Endothelial cell of umbilical vein (primary cell): ENCODE results near the gene ITPR2. TPM values are rescaled to one million over a fixed set of nuclear protein-coding genes. Genes with fewer than 3 reads are reported as not detected.

Experiments
- BruUV-seq: library from RNA; stranded (reverse); fragments of 400-500 nt; replicated peaks from 2 replicates; lab custom pipeline; 2021; lab: Mats Ljungman, UMichigan
- CTCF ChIA-PET: fragments of 300-600, 350-600 bp; sonication (Branson Sonifier 250); formaldehyde crosslinking; loops from one replicate; lab custom pipeline; 2021; ENCODE audit warnings: antibody characterized with exemption, inconsistent platforms; lab: Charles Lee
- POLR2A ChIA-PET: fragments of 300-600, 350-600 bp; sonication (Branson Sonifier 250); formaldehyde crosslinking; loops from one replicate; lab custom pipeline; 2021; ENCODE audit warnings: antibody characterized with exemption, inconsistent platforms; lab: Charles Lee
- DNase-seq: peaks from one replicate; pipeline ENCODE4 v3.0.0-alpha.2; 2011; ENCODE audit warnings: low read depth, low spot score
- FAIRE-seq: peaks from 2 replicates; lab custom pipeline; 2011; peaks lifted over from hg19 to GRCh38; lab: Jason Lieb, UNC
- H2AFZ ChIP-seq: 2 replicates; pipeline ENCODE4 v1.6.0; 2012; ENCODE audit warnings: low read depth, low read length, control low read depth, inconsistent platforms
- H3K27ac ChIP-seq: 2 replicates; pipeline ENCODE4 v1.5.1; 2011; ENCODE audit warnings: low read depth, mild to moderate bottlenecking, control low read depth, low read length, moderate library complexity; ENCODE audit not compliant: insufficient read depth
- H3K27me3 ChIP-seq, 2 experiments: 2 replicates each; pipeline versions ENCODE4 v1.6.0 to v1.6.1; 2011; ENCODE audit warnings: low read length in 2 of 2, mixed read lengths in 1 of 2; ENCODE audit not compliant: control insufficient read depth in 2 of 2, insufficient read depth in 2 of 2
- H3K36me3 ChIP-seq, 2 experiments: 2 replicates in 1 of 2; 3 replicates in 1 of 2; pipeline ENCODE4 v1.5.1; 2011; ENCODE audit warnings: low read length in 2 of 2, mild to moderate bottlenecking in 1 of 2, moderate library complexity in 1 of 2; ENCODE audit not compliant: control insufficient read depth in 2 of 2, insufficient read depth in 2 of 2; ENCODE audit errors: extremely low read depth in 1 of 2
- H3K4me1 ChIP-seq: 3 replicates; pipeline ENCODE4 v1.5.1; 2011; ENCODE audit warnings: mild to moderate bottlenecking, low read length; ENCODE audit not compliant: control insufficient read depth, insufficient read depth; ENCODE audit errors: extremely low read depth
- H3K4me2 ChIP-seq: 2 replicates; pipeline ENCODE4 v1.6.1; 2011; ENCODE audit warnings: low read length, control low read depth, mixed read lengths; ENCODE audit not compliant: insufficient read depth
- H3K4me3 ChIP-seq, 3 experiments: fragments of 200-600 bp in 1 of 3; sonication (generic), shearing (Covaris generic) in 1 of 3; replicated peaks in 1 of 3; 2 replicates each; pipeline ENCODE4 v1.5.1; 2011 to 2016; ENCODE audit warnings: control low read depth in 3 of 3, low read length in 3 of 3, mild to moderate bottlenecking in 2 of 3, inconsistent platforms in 1 of 3, low read depth in 1 of 3, moderate library complexity in 1 of 3; ENCODE audit not compliant: insufficient read depth in 1 of 3
- H3K79me2 ChIP-seq: 2 replicates; pipeline ENCODE4 v1.6.0; 2012; ENCODE audit warnings: low read length, inconsistent platforms; ENCODE audit not compliant: control insufficient read depth, insufficient read depth
- H3K9ac ChIP-seq: replicated peaks from 2 replicates; pipeline ENCODE3; 2011; ENCODE audit warnings: low read length, control low read depth; ENCODE audit not compliant: insufficient read depth; ENCODE audit errors: extremely low read depth
- H3K9me1 ChIP-seq: replicated peaks from 3 replicates; pipeline ENCODE4 v1.6.0; 2011; ENCODE audit warnings: mild to moderate bottlenecking, low read length; ENCODE audit not compliant: control insufficient read depth, insufficient read depth; ENCODE audit errors: extremely low read depth
- H3K9me3 ChIP-seq: replicated peaks from 2 replicates; pipeline ENCODE4 v1.5.1; 2012; ENCODE audit warnings: low read length, inconsistent platforms; ENCODE audit not compliant: control insufficient read depth, insufficient read depth
- H4K20me1 ChIP-seq: replicated peaks from 2 replicates; pipeline ENCODE3; 2011; ENCODE audit warnings: mild to moderate bottlenecking, low read length; ENCODE audit not compliant: control insufficient read depth, insufficient read depth; ENCODE audit errors: extremely low read depth
- CTCF ChIP-seq, 2 donors: IDR thresholded peaks; 1 replicate in 1 of 2; 2 replicates in 1 of 2; pipeline ENCODE4 v1.5.1; 2011; ENCODE audit warnings: low read length in 2 of 2, mild to moderate bottlenecking in 2 of 2, moderate library complexity in 2 of 2, control low read depth in 1 of 2, inconsistent platforms in 1 of 2, low read depth in 1 of 2; ENCODE audit not compliant: insufficient read depth in 1 of 2; ENCODE audit errors: extremely low read depth in 1 of 2
- EZH2 ChIP-seq: IDR thresholded peaks from 2 replicates; pipeline ENCODE4 v1.6.1; 2012; ENCODE audit warnings: borderline replicate concordance, low read depth, mild to moderate bottlenecking, moderate library complexity, low read length, inconsistent platforms; ENCODE audit not compliant: severe bottlenecking
- FOS ChIP-seq: IDR thresholded peaks from 2 replicates; pipeline ENCODE4 v1.6.1; 2011; ENCODE audit warnings: mild to moderate bottlenecking, low read length, moderate library complexity, borderline replicate concordance; ENCODE audit not compliant: insufficient read depth
- GATA2 ChIP-seq: IDR thresholded peaks from 2 replicates; pipeline ENCODE4 v1.7.0; 2011; ENCODE audit warnings: low read depth, mild to moderate bottlenecking, moderate library complexity, mixed read lengths, low read length; ENCODE audit not compliant: insufficient read length, insufficient read depth
- JUN ChIP-seq: IDR thresholded peaks from 2 replicates; pipeline ENCODE4 v1.6.1; 2011; ENCODE audit warnings: borderline replicate concordance, low read depth; ENCODE audit not compliant: insufficient read length, insufficient read depth
- MAX ChIP-seq: IDR thresholded peaks from 2 replicates; pipeline ENCODE4 v1.6.1; 2011; ENCODE audit not compliant: insufficient read depth, insufficient read length
- MYC ChIP-seq: IDR thresholded peaks from one replicate; pipeline ENCODE4 v1.6.1; 2011; ENCODE audit warnings: mild to moderate bottlenecking, low read depth, low read length
- POLR2A ChIP-seq: IDR thresholded peaks from 2 replicates; pipeline ENCODE4 v1.6.1; 2012; ENCODE audit warnings: low read depth, mild to moderate bottlenecking, control low read depth, low read length
- POLR2AphosphoS5 ChIP-seq: IDR thresholded peaks from 2 replicates; pipeline ENCODE4 v1.6.1; 2012; ENCODE audit warnings: low read depth, mild to moderate bottlenecking, control low read depth, low read length, moderate library complexity; ENCODE audit not compliant: insufficient read depth
- dilution Hi-C: fragments of 300-500 bp; cut with MboI; formaldehyde crosslinking; loops from one replicate; pipeline ENCODE4 v1.15.0; 2019; ENCODE audit warnings: low sequenced_read_pairs; ENCODE audit not compliant: extremely low pct_ligation_motif_present
- intact Hi-C: fragments of 100-400 bp; cut with micrococcal nuclease; formaldehyde crosslinking; loops from one replicate; pipeline ENCODE4 v1.10.0; 2022
- polyA plus RNA-seq, 4 experiments: library from polyadenylated mRNA; depleted of rRNA in 3 of 4; stranded (reverse) in 3 of 4; unstranded in 1 of 4; fragments of >200 nt; gene quantifications; 2 replicates each; pipeline versions ENCODE4 v1.2.1 to v1.2.3, GENCODE V29; 2011 to 2012; ENCODE audit warnings: missing spikeins in 1 of 4
- total RNA-seq: library from RNA; stranded (reverse); gene quantifications from 2 replicates; pipeline ENCODE4 v1.2.3, GENCODE V29; 2021

Gene ITPR2
- total and polyA plus RNA-seq, 2 donors (not counting 3 experiments of a cell fraction or from before 2014, with no cell fraction given): 16.2 to 86.8 TPM

- Histone ChIP-seq H3K4me3 (no peak overlapping the region), H3K27me3 (no peaks in the 10 kb centered on the region), H4K20me1 (no peaks in the 10 kb centered on the region), H2AFZ (no peak overlapping the region), H3K9me1 (no peaks in the 10 kb centered on the region), H3K9me3 (no peaks in the 10 kb centered on the region), H3K4me2 (no peak overlapping the region), H3K4me1 (peaks cover 48% of the 10 kb centered on the region), H3K79me2 (peaks cover 8% of the 10 kb centered on the region), H3K9ac (no peak overlapping the region), H3K36me3 (no peaks in the 10 kb centered on the region), H3K27ac (peak overlapping the region; percentile 77)
- no TSS peak for BruUV-seq
- POLR2A ChIA-PET: no interaction called here
- CTCF ChIA-PET: interaction anchor here (0.9 kb wide), 1 partner anchor 27 kb away, joined by 3 read pairs; no protein-coding TSS in a partner anchor
- dilution Hi-C loops: no loop called here
- no peak for FAIRE-seq
- intact Hi-C loops: no loop called here
- no peak for DNase-seq
- TF ChIP-seq FOS (no peak), GATA2 (no peak), POLR2A (no peak), POLR2AphosphoS5 (no peak), MAX (no peak), CTCF (IDR thresholded peaks at IDR 0.05; ENCODE audit: extremely low read depth in 1 of 2, insufficient read depth in 1 of 2, low read depth in 1 of 2, low read length in 2 of 2) (no peak), EZH2 (no peak), JUN (no peak), MYC (no peak)
Measured at GRCh38 chr12:26751179-26751578, 81.8 kb downstream of the ITPR2 start.
